ENCODE results near the gene IFT25.
"Not testable (repeated sequence)": the region's sequence is repeated elsewhere in the genome, so short reads cannot be mapped to it uniquely, and the experiment has no call there.

Gene IFT25

GRCh38 chr1:53945433-53946251 is at the start of gene IFT25:
IFT25 (minus strand) TSS chr1:53945699; CDS start chr1:53940082, 5,617 bp downstream.
- peak; percentile 96 to 100 for DNase-seq (ENCODE audit: extremely low read depth in 1 of 2, low read depth in 1 of 2)

GRCh38 chr1:53994516-53994915 is 49.0 kb upstream of the IFT25 start:
- DNase-seq (ENCODE audit: extremely low read depth in 1 of 2, low read depth in 1 of 2) = not testable (repeated sequence)

- DNase-seq (ENCODE audit: extremely low read depth in 1 of 2, low read depth in 1 of 2) = no peak
Observed at GRCh38 chr1:53992085-53992874, 46.8 kb upstream of the IFT25 start.

GRCh38 chr1:53987880-53988279 is 42.4 kb upstream of the IFT25 start:
- no peak for DNase-seq (ENCODE audit: extremely low read depth in 1 of 2, low read depth in 1 of 2)

- no peak for DNase-seq (ENCODE audit: extremely low read depth in 1 of 2, low read depth in 1 of 2)
Observed at GRCh38 chr1:53986458-53986857, 41.0 kb upstream of the IFT25 start.

- no peak for DNase-seq (ENCODE audit: extremely low read depth in 1 of 2, low read depth in 1 of 2)
Observed at GRCh38 chr1:53984726-53985125, 39.2 kb upstream of the IFT25 start.

GRCh38 chr1:53982763-53983104 is 37.2 kb upstream of the IFT25 start:
- DNase-seq (ENCODE audit: extremely low read depth in 1 of 2, low read depth in 1 of 2) = no peak

GRCh38 chr1:53982034-53982762 is 36.7 kb upstream of the IFT25 start:
- no peak for DNase-seq (ENCODE audit: extremely low read depth in 1 of 2, low read depth in 1 of 2)

GRCh38 chr1:53981220-53981619 is 35.7 kb upstream of the IFT25 start:
- no peak for DNase-seq (ENCODE audit: extremely low read depth in 1 of 2, low read depth in 1 of 2)

GRCh38 chr1:53979712-53980450 is 34.4 kb upstream of the IFT25 start:
- no peak for DNase-seq (ENCODE audit: extremely low read depth in 1 of 2, low read depth in 1 of 2)

- no peak for DNase-seq (ENCODE audit: extremely low read depth in 1 of 2, low read depth in 1 of 2)
Observed at GRCh38 chr1:53975861-53976260, 30.4 kb upstream of the IFT25 start.

GRCh38 chr1:53971718-53972117 is 26.2 kb upstream of the IFT25 start:
- DNase-seq (ENCODE audit: extremely low read depth in 1 of 2, low read depth in 1 of 2) = no peak

- DNase-seq (ENCODE audit: extremely low read depth in 1 of 2, low read depth in 1 of 2) = not testable (repeated sequence)
Observed at GRCh38 chr1:53969323-53969722, 23.8 kb upstream of the IFT25 start.

- DNase-seq (ENCODE audit: extremely low read depth in 1 of 2, low read depth in 1 of 2) = no peak
Observed at GRCh38 chr1:53968125-53968513, 22.6 kb upstream of the IFT25 start.

- DNase-seq (ENCODE audit: extremely low read depth in 1 of 2, low read depth in 1 of 2) = no peak
Observed at GRCh38 chr1:53967409-53968124, 22.1 kb upstream of the IFT25 start.

- DNase-seq (ENCODE audit: extremely low read depth in 1 of 2, low read depth in 1 of 2) = no peak
Observed at GRCh38 chr1:53966794-53967193, 21.3 kb upstream of the IFT25 start.

- DNase-seq (ENCODE audit: extremely low read depth in 1 of 2, low read depth in 1 of 2) = no peak
Observed at GRCh38 chr1:53964109-53964508, 18.6 kb upstream of the IFT25 start.

- no peak for DNase-seq (ENCODE audit: extremely low read depth in 1 of 2, low read depth in 1 of 2)
Observed at GRCh38 chr1:53963460-53963859, 18.0 kb upstream of the IFT25 start.

- no peak for DNase-seq (ENCODE audit: extremely low read depth in 1 of 2, low read depth in 1 of 2)
Observed at GRCh38 chr1:53962395-53962794, 16.9 kb upstream of the IFT25 start.

GRCh38 chr1:53959664-53960250 is 14.3 kb upstream of the IFT25 start:
- DNase-seq (ENCODE audit: extremely low read depth in 1 of 2, low read depth in 1 of 2) = no peak
